GM12878 (cell line): Measurements from ENCODE around the gene TMSB10. TPM values are rescaled to one million over a fixed set of nuclear protein-coding genes. Genes with fewer than 3 reads are reported as not detected.

Experiments
- ATF7 ChIP-seq: fragments of 450-650 bp; IDR thresholded peaks from 2 replicates; pipeline ENCODE4 v1.6.1; 2016; ENCODE audit warnings: low read depth, mild to moderate bottlenecking
- BMI1 ChIP-seq: fragments of 450-650 bp; IDR thresholded peaks from 2 replicates; pipeline ENCODE4 v1.6.1; 2016; ENCODE audit warnings: mild to moderate bottlenecking, moderate library complexity, borderline replicate concordance
- CREM ChIP-seq: IDR thresholded peaks from 2 replicates; pipeline ENCODE4 v1.6.1; 2014; ENCODE audit warnings: antibody characterized with exemption, low read depth
- DPF2 ChIP-seq: fragments of 450-650 bp; IDR thresholded peaks from 2 replicates; pipeline ENCODE4 v1.6.1; 2017; ENCODE audit warnings: mild to moderate bottlenecking
- EGR1 ChIP-seq, 2 experiments: IDR thresholded peaks; 1 replicate in 1 of 2; 2 replicates in 1 of 2; pipeline ENCODE4 v1.6.1; 2011 to 2012; ENCODE audit warnings: low read depth in 2 of 2, low read length in 2 of 2, borderline replicate concordance in 1 of 2, mild to moderate bottlenecking in 1 of 2, moderate library complexity in 1 of 2
- ETV6 ChIP-seq, 2 experiments: fragments of 450-650 bp in 1 of 2; IDR thresholded peaks in 1 of 2; conservative IDR thresholded peaks in 1 of 2; 2 replicates each; pipeline ENCODE4 v1.6.1; 2014; ENCODE audit warnings: antibody characterized with exemption in 1 of 2, borderline replicate concordance in 1 of 2, low read depth in 1 of 2, mild to moderate bottlenecking in 1 of 2, moderate library complexity in 1 of 2
- FOS ChIP-seq: IDR thresholded peaks from 3 replicates; pipeline ENCODE4 v1.6.1; 2011; ENCODE audit warnings: borderline replicate concordance; ENCODE audit not compliant: insufficient read length; ENCODE audit errors: extremely low read depth
- HDGF ChIP-seq: fragments of 450-650 bp; IDR thresholded peaks from 2 replicates; pipeline ENCODE4 v1.6.1; 2016; ENCODE audit warnings: antibody characterized with exemption
- KAT2A ChIP-seq: conservative IDR thresholded peaks from 2 replicates; pipeline ENCODE4 v1.6.1; 2011; ENCODE audit warnings: low read depth, low read length; ENCODE audit not compliant: control insufficient read depth
- MAX ChIP-seq: IDR thresholded peaks from 2 replicates; pipeline ENCODE4 v1.6.1; 2012; ENCODE audit warnings: low read depth, low read length, improper control_type of control experiment
- MLLT1 ChIP-seq: fragments of 450-650 bp; IDR thresholded peaks from 2 replicates; pipeline ENCODE4 v1.6.1; 2016; ENCODE audit warnings: mild to moderate bottlenecking
- MXI1 ChIP-seq: fragments of 150-350 bp; IDR thresholded peaks from 2 replicates; pipeline ENCODE4 v1.6.1; 2011; ENCODE audit warnings: low read depth, mild to moderate bottlenecking, inconsistent platforms, low read length, improper control_type of control experiment
- NR2F1 ChIP-seq: fragments of 450-650 bp; conservative IDR thresholded peaks from 2 replicates; pipeline ENCODE4 v1.6.1; 2017; ENCODE audit warnings: mild to moderate bottlenecking
- PAX8 ChIP-seq: fragments of 450-650 bp; IDR thresholded peaks from 2 replicates; pipeline ENCODE4 v1.6.1; 2017; ENCODE audit warnings: mild to moderate bottlenecking, moderate library complexity
- POU2F2 ChIP-seq: IDR thresholded peaks from 3 replicates; pipeline ENCODE4 v1.6.1; 2011; ENCODE audit warnings: low read depth, mild to moderate bottlenecking, low read length, borderline replicate concordance
- REST ChIP-seq: IDR thresholded peaks from 2 replicates; pipeline ENCODE4 v1.6.1; 2012; ENCODE audit warnings: mild to moderate bottlenecking, low read depth, low read length
- SRF ChIP-seq, 2 experiments: IDR thresholded peaks; 2 replicates each; pipeline ENCODE4 v1.6.1; 2011; ENCODE audit warnings: low read depth in 2 of 2, low read length in 2 of 2, mild to moderate bottlenecking in 1 of 2, moderate library complexity in 1 of 2
- TCF12 ChIP-seq: IDR thresholded peaks from 2 replicates; pipeline ENCODE4 v1.6.1; 2011; ENCODE audit warnings: low read depth, mild to moderate bottlenecking, low read length
- polyA plus RNA-seq, 11 experiments: library from polyadenylated mRNA; depleted of rRNA in 4 of 11; unstranded in 6 of 11; stranded (reverse) in 5 of 11; fragments of >200 nt; fragmentation: Nextera tagmentation in 4 of 11; fragmentation: Illumina TruSeq in 1 of 11; extraction: Ambion mirVana in 4 of 11; extraction: Trizol in 1 of 11; gene quantifications; 1 replicate in 1 of 11; 2 replicates in 10 of 11; pipeline versions ENCODE4 v1.2.1 to v1.2.3, GENCODE V29; 2011 to 2016; ENCODE audit warnings: inconsistent platforms in 2 of 11, missing spikeins in 2 of 11, low read depth in 1 of 11
- total RNA-seq, 4 experiments: library from RNA; depleted of rRNA in 3 of 4; stranded (reverse); fragments of >200 nt in 3 of 4; fragmentation: Illumina TruSeq in 1 of 4; extraction: Trizol in 1 of 4; gene quantifications; 2 replicates each; pipeline versions ENCODE4 v1.2.1 to v1.2.3, GENCODE V29; 2013 to 2021
- TF ChIP-seq, protein P1 (sequence below): fragments of 450-650 bp; conservative IDR thresholded peaks from 2 replicates; pipeline ENCODE4 v1.6.1; 2017; ENCODE audit warnings: mild to moderate bottlenecking, moderate library complexity
- TF ChIP-seq, protein P2 (sequence below): fragments of 450-650 bp; IDR thresholded peaks from 2 replicates; pipeline ENCODE4 v1.6.1; 2017; ENCODE audit warnings: low read depth, mild to moderate bottlenecking, moderate library complexity

TMSB10 gene
- total and polyA plus RNA-seq, 10 of the 15 experiments (the other 5 are each of a cell fraction or from before 2014, with no cell fraction given) = 1,406 to 4,860 (median 3,381) TPM

GRCh38 chr2:84925724-84926376, 20.4 kb downstream of the TMSB10 start (continued):
- TF ChIP-seq ETV6 (conservative IDR thresholded peaks at IDR 0.05 in 1 of 2, IDR thresholded peaks at IDR 0.05 in 1 of 2; ENCODE audit: borderline replicate concordance in 1 of 2, low read depth in 1 of 2) (peak in 1 of 2 experiments; percentile 45; a peak in 1 of 4 replicates), MAX (no peak; the same call in 1 of the 2 replicates), MLLT1 (0 out of 2 replicates have a peak, but pooled peaks have one; percentile 30), ATF7 (no peak), NR2F1 (peak; percentile 88), FOS (no peak), PAX8 (no peak), POU2F2 (peak; percentile 95), REST (no peak), KAT2A (no peak), HDGF (0 out of 2 replicates have a peak, but pooled peaks have one; percentile 47), EGR1 (IDR thresholded peaks at IDR 0.05; ENCODE audit: borderline replicate concordance in 1 of 2, low read depth in 2 of 2, low read length in 2 of 2) (no peak; a peak in 1 of 3 replicates), BMI1 (no peak), SRF (IDR thresholded peaks at IDR 0.05; ENCODE audit: low read depth in 2 of 2, low read length in 2 of 2) (no peak), TCF12 (peak; percentile 53; the same call in 1 of the 2 replicates), DPF2 (peak; percentile 77), CREM (peak; percentile 65), MXI1 (no peak; the same call in 1 of the 2 replicates)
- TF ChIP-seq, protein P1, sequence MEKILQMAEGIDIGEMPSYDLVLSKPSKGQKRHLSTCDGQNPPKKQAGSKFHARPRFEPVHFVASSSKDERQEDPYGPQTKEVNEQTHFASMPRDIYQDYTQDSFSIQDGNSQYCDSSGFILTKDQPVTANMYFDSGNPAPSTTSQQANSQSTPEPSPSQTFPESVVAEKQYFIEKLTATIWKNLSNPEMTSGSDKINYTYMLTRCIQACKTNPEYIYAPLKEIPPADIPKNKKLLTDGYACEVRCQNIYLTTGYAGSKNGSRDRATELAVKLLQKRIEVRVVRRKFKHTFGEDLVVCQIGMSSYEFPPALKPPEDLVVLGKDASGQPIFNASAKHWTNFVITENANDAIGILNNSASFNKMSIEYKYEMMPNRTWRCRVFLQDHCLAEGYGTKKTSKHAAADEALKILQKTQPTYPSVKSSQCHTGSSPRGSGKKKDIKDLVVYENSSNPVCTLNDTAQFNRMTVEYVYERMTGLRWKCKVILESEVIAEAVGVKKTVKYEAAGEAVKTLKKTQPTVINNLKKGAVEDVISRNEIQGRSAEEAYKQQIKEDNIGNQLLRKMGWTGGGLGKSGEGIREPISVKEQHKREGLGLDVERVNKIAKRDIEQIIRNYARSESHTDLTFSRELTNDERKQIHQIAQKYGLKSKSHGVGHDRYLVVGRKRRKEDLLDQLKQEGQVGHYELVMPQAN = peak; percentile 39; the same call in 1 of the 2 replicates
- TF ChIP-seq, protein P2, sequence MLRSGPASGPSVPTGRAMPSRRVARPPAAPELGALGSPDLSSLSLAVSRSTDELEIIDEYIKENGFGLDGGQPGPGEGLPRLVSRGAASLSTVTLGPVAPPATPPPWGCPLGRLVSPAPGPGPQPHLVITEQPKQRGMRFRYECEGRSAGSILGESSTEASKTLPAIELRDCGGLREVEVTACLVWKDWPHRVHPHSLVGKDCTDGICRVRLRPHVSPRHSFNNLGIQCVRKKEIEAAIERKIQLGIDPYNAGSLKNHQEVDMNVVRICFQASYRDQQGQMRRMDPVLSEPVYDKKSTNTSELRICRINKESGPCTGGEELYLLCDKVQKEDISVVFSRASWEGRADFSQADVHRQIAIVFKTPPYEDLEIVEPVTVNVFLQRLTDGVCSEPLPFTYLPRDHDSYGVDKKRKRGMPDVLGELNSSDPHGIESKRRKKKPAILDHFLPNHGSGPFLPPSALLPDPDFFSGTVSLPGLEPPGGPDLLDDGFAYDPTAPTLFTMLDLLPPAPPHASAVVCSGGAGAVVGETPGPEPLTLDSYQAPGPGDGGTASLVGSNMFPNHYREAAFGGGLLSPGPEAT = peak; percentile 81
